ENCODE data around the gene RNPEP.
"Not testable (repeated sequence)": the region's sequence is repeated elsewhere in the genome, so short reads cannot be mapped to it uniquely, and the experiment has no call there.

RNPEP gene

DNA sequence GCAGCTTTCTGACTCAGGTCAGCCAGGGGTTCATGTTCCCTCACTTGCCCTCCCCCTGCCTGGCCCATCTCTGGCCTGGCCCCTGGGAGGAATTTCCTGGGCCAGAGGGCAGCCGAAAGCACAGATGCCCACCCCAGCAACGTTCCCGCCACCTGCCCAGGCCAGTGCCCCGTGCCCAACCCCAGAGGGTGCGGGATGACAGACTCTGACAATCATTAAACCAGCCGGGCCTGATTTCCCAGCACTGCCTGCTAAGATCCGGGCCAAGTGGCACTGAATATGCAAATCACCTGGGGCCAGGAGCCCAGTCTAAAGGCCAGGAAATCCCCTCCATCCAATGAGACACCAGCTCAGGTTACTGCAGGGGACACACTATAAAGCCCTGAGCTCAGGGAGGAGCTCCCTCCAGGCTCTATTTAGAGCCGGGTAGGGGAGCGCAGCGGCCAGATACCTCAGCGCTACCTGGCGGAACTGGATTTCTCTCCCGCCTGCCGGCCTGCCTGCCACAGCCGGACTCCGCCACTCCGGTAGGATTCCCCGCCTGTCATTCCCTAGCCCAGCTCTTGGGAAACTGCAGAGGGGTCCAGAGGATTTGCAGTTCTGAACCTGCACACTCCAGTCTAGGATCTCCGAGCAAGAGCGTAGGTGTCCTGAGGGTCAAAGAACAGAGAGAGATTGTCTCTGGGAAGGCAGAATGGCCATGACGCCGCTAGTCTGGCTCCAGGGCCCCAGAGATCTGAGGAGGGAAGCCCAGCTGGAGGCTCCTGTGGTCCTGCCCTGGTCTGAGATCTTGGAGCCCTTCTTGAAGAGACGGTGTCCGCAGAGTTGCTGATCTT is 27.9 kb downstream of the RNPEP start, which contains the start of gene ELF3:
ELF3 (plus strand) TSS at position 408 of the 836 bp plus-strand sequence. CDS start 550 bp downstream, outside the sequence.
- DNase-seq (ENCODE audit: low spot score) = peak; percentile 99

- DNase-seq (ENCODE audit: low spot score) = no peak
Measured at GRCh38 chr1:202011994-202012393, 29.5 kb downstream of the RNPEP start.

DNA sequence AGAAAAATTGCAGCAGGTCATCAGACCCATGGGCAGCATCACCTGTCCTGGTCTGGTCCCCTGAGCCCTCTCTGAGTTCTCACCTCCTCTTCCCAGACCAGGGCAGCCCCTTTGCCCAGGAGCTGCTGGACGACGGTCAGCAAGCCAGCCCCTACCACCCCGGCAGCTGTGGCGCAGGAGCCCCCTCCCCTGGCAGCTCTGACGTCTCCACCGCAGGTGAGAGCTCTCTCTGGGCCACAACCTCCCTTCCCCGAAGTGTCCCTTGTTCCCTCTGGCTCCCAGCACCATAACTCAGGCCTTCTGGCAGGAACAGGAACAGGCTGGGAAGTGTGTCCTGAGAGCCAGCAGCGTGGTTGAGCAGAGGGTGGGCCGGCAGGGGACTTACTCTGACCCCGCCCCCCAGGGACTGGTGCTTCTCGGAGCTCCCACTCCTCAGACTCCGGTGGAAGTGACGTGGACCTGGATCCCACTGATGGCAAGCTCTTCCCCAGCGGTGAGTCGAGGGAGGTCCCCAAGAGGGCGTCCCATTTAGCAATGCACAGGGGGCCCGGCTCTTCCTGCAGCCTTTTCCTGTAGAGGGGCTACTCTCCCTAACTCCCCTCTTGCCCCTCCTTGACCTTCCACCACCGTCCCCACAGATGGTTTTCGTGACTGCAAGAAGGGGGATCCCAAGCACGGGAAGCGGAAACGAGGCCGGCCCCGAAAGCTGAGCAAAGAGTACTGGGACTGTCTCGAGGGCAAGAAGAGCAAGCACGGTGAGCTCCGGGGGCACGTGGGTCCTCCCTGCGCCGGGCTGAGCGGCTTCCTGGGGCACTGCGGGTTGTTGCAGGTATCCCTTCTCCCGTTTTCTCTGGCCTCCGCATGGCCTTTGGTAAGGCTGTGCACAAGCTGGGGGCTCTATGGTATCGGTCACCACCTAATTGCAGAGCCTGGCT is 30.4 kb downstream of the RNPEP start:
- DNase-seq (ENCODE audit: low spot score) = no peak

- no peak for DNase-seq (ENCODE audit: low spot score)
Measured at GRCh38 chr1:202013603-202014002, 31.2 kb downstream of the RNPEP start.

DNA sequence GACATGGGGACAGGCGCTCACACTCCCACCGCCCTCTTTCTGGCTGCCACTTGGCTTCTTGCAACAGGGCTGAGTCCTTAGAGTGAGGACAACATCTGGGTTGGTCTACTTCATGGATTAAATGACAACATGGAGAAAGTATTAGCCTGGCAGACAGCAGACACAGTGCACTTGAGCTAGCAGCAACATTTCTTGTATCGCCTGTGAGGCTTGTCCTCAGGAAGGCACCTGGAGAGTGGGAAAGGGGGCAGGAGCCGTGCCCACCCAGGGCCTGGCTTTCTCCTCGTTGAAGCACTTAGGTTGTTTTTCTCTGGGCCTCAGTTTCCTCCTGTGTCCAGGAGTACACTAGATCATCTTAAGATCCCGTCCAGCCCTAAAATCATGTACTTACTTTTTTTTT is 31.6 kb downstream of the RNPEP start:
- no peak for DNase-seq (ENCODE audit: low spot score)

GRCh38 chr1:202014915-202015661 is 32.6 kb downstream of the RNPEP start:
- no peak for DNase-seq (ENCODE audit: low spot score)

DNA sequence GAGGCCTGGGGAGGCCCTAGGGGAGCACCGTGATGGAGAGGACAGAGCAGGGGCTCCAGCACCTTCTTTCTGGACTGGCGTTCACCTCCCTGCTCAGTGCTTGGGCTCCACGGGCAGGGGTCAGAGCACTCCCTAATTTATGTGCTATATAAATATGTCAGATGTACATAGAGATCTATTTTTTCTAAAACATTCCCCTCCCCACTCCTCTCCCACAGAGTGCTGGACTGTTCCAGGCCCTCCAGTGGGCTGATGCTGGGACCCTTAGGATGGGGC is 33.2 kb downstream of the RNPEP start:
- no peak for DNase-seq (ENCODE audit: low spot score)

- DNase-seq (ENCODE audit: low spot score) = no peak
Measured at GRCh38 chr1:202016022-202016810, 33.8 kb downstream of the RNPEP start.

- DNase-seq (ENCODE audit: low spot score) = no peak
Measured at GRCh38 chr1:202016811-202017748, 34.6 kb downstream of the RNPEP start.

- peak; percentile 74 for DNase-seq (ENCODE audit: low spot score)
Measured at GRCh38 chr1:202017749-202018467, 35.5 kb downstream of the RNPEP start.

DNA sequence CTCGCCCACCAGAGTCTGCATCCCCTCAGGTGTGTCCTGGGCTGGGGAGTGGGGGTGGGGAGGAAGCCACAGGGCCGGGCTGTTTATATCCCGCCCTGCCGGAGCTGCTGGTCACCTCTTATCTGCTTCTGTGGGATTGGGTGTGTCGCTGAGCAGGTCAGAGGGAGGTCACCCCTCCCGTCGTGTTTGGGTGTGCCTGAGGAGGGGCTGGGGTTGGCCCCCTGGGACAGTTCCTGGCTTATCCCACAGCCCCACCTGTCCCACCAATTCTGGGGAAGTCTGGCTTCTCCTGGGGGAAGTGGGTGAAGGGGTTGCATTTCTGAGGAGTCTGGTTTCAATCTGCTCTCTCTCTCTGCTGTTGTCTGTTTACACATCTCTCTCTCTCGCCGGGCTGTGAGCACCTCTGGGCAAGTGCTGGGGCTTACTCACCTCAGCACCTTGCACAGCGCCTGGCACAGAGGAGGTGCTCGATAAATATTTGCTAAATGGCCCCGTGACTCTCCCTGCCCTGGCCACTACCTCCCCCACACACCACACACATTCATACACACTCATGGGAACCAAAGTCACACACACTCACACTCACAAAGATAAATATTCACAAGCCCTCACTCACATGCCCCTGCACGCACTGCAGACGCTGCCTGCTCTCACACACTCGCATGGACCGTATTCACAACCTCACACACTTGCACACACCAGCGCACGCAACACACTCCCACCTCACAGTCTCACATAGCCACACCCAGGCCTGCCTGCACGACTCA is 36.2 kb downstream of the RNPEP start:
- peak; percentile 89 for DNase-seq (ENCODE audit: low spot score)

GRCh38 chr1:202019235-202019558 is 36.7 kb downstream of the RNPEP start:
- DNase-seq (ENCODE audit: low spot score) = not testable (repeated sequence)

- DNase-seq (ENCODE audit: low spot score) = peak; percentile 90
Measured at GRCh38 chr1:202023001-202023433, 40.6 kb downstream of the RNPEP start.

GRCh38 chr1:202029171-202029665 is 46.8 kb downstream of the RNPEP start:
- peak; percentile 96 for DNase-seq (ENCODE audit: low spot score)

GRCh38 chr1:202029727-202030126 is 47.3 kb downstream of the RNPEP start:
- no peak for DNase-seq (ENCODE audit: low spot score)

- no peak for DNase-seq (ENCODE audit: low spot score)
Measured at GRCh38 chr1:202031796-202032195, 49.3 kb downstream of the RNPEP start.

- DNase-seq (ENCODE audit: low spot score) = no peak
Measured at GRCh38 chr1:202034149-202034682, 51.8 kb downstream of the RNPEP start.

GRCh38 chr1:202034683-202035462 is 52.4 kb downstream of the RNPEP start:
- peak; percentile 97 for DNase-seq (ENCODE audit: low spot score)

Measured in SW480 (cell line).